Measurements from ENCODE around the gene ABCD2. TPM values are rescaled to one million over a fixed set of nuclear protein-coding genes. Genes with fewer than 3 reads are reported as not detected.

Gene ABCD2
- total RNA-seq, 1 donor from 2014 or later, result 0.47 TPM

- H3K4me1 ChIP-seq, result peaks cover 6% of the 10 kb centered on the region
- ATAC-seq (no peak), DNase-seq (no peak)
- no peak for TF ChIP-seq CTCF (IDR thresholded peaks at IDR 0.05)
- no peaks in the 10 kb centered on the region for H3K36me3 ChIP-seq
- intact Hi-C loops (cut with DNase I), result no loop called here
- H3K4me3 ChIP-seq, result peak overlapping the region; percentile 56
- H3K27ac ChIP-seq, result peak overlapping the region; percentile 50
- no peaks in the 10 kb centered on the region for H3K9me3 ChIP-seq
- no peaks in the 10 kb centered on the region for H3K27me3 ChIP-seq (ENCODE audit: low read depth)
These were observed 1.4 kb upstream of the ABCD2 start for GRCh38 chr12:39620659-39621658.

GRCh38 chr12:39619316-39619659 lies 315 bp downstream of the ABCD2 start:
- Histone ChIP-seq H3K27ac (peak overlapping the region; percentile 50), H3K9me3 (no peaks in the 10 kb centered on the region), H3K4me1 (peaks cover 6% of the 10 kb centered on the region), H3K4me3 (peak overlapping the region; percentile 56), H3K36me3 (no peaks in the 10 kb centered on the region), H3K27me3 (ENCODE audit: low read depth) (no peaks in the 10 kb centered on the region)
- intact Hi-C loops (cut with DNase I), result no loop called here
- no peak for TF ChIP-seq CTCF (IDR thresholded peaks at IDR 0.05)
- DNase-seq (no peak), ATAC-seq (peak; percentile 9 to 29)

- TF ChIP-seq CTCF (IDR thresholded peaks at IDR 0.05), result no peak
- H3K36me3 ChIP-seq, result no peaks in the 10 kb centered on the region
- no peak for DNase-seq
- peaks cover 6% of the 10 kb centered on the region for H3K4me1 ChIP-seq
- H3K27me3 ChIP-seq (ENCODE audit: low read depth), result no peaks in the 10 kb centered on the region
- H3K9me3 ChIP-seq, result no peaks in the 10 kb centered on the region
- H3K27ac ChIP-seq, result no peak overlapping the region
- peak overlapping the region; percentile 56 for H3K4me3 ChIP-seq
- intact Hi-C loops (cut with DNase I), result no loop called here
- ATAC-seq, result no peak
These were observed 902 bp downstream of the ABCD2 start for GRCh38 chr12:39618701-39619100.

GRCh38 chr12:39617887-39618286 lies 1.7 kb downstream of the ABCD2 start:
- intact Hi-C loops (cut with DNase I), result no loop called here
- Histone ChIP-seq H3K4me1 (peaks cover 6% of the 10 kb centered on the region), H3K9me3 (no peaks in the 10 kb centered on the region), H3K36me3 (no peaks in the 10 kb centered on the region), H3K4me3 (peak overlapping the region; percentile 56), H3K27ac (no peak overlapping the region), H3K27me3 (ENCODE audit: low read depth) (no peaks in the 10 kb centered on the region)
- DNase-seq (no peak), ATAC-seq (no peak)
- TF ChIP-seq CTCF (IDR thresholded peaks at IDR 0.05), result no peak

GRCh38 chr12:39616666-39617065 lies 2.9 kb downstream of the ABCD2 start:
- Histone ChIP-seq H3K27ac (no peak overlapping the region), H3K4me1 (peaks cover 6% of the 10 kb centered on the region), H3K9me3 (no peaks in the 10 kb centered on the region), H3K4me3 (no peak overlapping the region), H3K27me3 (ENCODE audit: low read depth) (no peaks in the 10 kb centered on the region), H3K36me3 (no peaks in the 10 kb centered on the region)
- no peak for ATAC-seq
- intact Hi-C loops (cut with DNase I), result no loop called here
- no peak for DNase-seq
- TF ChIP-seq CTCF (IDR thresholded peaks at IDR 0.05), result no peak

All from lower lobe of right lung (tissue), 2 donors.